NCI-H2029 (cell line): Measurements from ENCODE around the gene TTC31.
"Not testable (repeated sequence)": the region's sequence is repeated elsewhere in the genome, so short reads cannot be mapped to it uniquely, and the experiment has no call there.

ENCODE experiments used
- DNase-seq: peaks from one replicate; lab custom pipeline; 2025; lab: John Stamatoyannopoulos, UW

Gene TTC31

DNA sequence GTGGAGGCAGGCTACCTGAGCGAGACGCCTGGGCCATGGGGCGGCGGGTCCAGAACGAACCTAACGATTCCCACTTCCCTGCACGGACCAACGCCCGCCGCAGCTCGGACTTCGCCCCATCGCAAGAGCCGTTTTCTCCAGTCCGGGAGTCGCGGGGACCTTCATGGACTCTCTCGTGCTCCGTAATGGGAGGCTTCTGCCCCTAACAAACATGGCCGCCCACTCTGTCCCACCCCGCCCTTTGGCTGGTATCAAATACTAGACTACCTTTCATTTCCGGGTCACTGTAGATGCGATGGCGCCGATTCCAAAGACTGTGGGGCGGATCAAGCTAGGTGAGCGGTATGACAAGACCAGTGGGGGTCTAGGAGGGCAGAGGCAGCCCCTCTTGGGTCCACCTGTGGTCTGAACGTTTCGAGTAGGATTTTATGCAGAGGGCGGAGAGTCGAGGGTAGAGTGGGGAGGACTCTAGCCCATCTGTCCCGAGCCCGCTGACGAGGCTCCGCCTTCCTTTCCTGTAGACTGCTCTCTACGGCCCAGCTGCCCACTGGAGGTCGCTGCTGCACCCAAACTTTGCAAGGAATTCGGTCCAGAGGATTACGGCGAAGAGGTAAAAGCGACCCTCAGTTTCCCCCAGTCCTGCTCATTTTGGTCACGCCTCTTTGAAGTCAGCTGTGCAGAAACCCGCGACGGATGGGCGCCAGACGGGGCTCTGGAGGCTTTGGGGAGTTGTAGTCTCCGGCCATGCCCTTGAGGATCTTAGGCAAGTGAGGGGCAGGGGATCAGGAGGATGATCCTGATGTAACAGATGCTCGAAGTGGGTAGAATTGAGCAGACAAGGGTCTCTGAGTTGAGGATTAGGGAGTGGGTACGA, at the start of gene TTC31, which contains the start of gene CCDC142:
Gene TTC31 (plus strand): TSS at position 281 of the 874 bp plus-strand sequence. CDS start 15 bp downstream, at position 296.
Gene CCDC142 (minus strand): TSS at position 198 of the 874 bp plus-strand sequence. CDS start 161 bp downstream, at position 37.
- peak; percentile 85 for DNase-seq

DNA sequence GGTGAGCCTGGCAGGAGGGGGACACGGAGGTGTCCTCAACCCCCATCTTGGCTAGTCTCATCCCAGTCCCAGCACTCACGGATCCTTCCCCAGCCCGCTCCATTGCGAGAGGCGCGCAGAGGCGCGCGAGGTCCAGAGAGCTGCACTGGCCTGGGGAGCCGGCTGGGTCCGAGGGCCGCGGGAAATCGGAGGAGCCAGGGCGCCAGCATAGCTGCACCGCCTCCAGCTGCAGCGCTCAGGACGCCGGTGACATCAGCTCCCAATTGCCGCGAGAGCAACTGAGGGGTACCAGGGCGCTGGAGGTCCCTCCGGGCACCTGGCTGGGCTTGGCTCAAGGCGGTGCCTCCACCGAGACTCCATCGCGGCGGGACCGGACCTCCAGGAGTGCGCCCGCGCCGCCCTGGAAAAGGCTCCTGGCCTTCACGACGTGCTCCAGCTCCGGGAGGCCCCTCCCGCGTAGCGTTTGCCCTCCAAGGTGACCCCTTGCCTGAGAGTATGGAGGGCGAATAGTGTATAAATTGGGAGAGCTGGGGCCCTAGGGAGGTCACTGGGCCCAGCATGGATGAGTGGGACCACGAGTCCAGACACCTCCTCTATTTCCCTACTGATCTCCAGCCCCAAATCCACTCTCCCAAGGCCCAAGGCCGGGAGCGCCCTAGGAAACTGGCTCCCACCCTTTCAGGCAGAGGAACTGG, 46.6 kb upstream of the TTC31 start:
- no peak for DNase-seq

DNA sequence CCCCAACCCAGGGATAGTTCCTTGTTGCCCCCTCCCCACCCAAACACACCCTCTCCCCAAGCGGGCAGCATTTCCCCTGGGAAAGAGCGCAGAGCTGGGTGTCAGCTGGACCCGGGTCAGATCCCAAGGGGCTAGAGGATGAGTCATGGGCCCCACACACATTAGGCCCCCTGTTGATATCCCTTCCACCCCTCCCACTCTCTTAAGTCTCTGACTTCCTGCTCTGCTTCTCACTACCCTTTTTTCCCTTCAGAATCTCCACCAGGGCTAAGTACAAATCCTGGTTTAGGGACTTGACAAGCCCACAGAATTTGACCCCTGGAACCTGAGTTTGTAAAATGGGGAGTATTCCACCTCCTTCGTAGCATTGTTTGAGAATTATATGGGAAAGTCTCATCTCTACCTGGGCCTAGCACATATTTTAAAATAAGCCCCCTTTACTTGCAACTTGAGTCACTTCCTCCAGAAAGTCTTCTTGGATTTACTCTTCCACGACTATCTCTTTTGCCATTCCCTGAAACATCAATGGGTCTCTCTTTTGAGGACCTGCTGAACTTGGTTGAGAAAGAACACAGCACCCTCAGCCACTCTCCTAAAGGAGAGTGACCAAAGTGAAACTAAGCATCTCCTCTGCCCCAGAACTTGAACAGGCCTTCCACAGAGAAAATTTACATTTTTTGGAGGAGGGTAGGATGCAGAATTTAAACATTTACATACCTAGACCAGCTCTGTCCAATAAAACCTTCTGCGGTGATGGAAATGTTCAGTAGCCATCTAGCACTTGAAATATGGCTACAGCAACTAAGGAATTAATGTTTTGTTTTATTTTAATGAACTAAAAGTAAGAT, 45.8 kb upstream of the TTC31 start:
- DNase-seq, result no peak

DNA sequence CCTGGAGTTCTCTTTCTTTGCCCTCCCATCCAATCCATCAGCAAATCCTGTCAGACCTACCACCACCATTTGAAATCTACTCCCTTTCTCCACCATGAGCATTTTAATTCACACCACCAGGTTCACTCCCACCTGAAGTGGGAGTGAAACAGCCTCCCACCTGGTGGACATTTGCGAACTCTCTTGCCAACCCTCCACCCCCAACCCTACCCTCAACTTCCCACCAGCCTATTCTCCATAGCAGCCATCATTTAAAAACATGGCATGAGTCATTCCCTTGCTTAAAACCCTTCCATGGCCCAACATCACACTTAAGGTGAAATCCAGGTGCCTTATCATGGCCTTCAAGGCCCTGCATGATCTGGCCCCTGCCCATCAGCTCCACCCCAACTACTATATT, 44.6 kb upstream of the TTC31 start:
- DNase-seq, result no peak

DNA sequence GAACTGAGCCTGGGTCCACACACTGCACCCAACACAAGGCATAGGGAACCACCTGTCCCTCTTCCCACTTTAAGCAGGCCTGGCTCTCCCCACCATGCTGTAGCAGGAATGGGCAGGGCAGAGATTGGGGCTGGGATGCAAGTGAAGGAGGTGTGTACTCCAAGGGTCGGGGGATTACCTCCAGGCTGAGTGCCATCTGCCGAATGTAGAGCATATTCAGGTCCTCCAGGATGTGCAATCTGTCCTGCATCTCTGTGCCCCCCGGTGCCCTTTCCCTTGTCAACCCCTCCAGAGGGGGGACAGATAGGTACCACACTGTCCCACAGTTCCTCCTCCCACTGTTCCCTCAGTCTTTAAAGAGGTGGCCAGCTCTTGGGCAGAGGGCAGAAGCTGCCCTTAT, 43.5 kb upstream of the TTC31 start:
- DNase-seq, result no peak

DNA sequence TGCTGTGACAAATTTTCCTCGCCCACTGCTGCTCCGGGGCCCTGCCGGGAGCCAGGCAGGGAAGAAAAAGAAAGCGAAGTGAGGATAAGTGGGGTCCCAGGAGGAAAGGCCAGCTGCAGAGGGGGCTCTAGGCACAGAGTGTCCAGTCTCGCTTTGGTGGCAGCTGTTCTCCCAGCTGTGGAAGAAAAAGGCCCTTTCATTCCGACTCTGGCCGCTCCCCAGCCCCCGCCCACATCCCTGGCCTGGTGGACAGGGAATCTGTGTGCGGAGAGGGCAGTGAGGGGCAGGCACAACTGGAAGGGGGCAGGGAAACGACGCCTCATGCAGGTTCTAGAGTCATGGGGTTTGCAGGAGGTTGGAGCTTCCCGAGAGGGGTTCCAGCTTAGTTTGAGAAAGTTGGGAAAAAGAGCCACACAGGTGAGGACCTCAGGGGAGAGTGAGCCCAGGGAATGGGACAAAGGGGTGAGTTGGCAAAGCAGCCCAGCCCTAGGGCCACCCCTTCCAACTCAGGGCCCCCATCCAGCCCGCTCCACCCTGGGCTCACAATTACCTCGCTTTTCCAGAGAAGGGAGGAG, 43.0 kb upstream of the TTC31 start:
- no peak for DNase-seq

DNA sequence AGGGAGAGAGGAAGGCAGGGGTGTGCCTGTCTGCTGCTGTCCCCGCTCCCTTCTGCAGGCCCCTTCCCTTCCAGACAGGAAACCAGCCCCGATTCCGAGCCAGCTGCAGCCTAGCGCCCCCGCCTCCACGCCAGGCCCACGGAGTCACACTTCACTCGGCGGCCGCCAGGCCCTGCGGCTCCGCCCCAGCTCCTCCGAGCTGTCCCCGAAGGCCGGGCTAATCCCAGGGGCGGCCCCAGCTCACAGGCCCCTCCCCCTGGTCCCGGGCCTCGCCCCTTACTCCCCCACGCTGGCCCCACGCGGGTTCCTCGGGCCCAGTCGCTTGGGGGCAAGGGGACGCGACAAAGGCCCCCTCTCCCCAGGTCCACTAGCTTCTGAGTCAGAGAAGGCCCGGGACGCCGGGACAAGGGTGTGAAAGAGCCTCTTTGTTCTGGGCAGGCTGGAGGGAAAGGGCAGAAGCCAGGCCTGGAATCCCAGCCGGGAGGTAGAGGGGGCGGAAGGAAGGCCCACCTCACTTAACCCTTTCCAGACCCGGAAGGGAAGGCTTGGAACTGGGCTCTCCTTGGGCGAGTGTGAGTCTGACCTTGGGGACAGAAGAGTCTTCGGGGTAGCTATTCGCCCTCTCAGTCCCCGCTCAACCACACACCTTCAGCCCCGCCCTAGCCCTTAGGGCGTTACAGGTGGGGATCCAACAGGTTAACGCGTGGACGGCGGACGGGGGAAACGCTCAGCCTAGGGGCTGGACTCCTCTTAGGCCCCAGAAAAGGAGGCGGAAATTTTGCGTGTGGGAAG, 42.3 kb upstream of the TTC31 start:
- peak; percentile 73 for DNase-seq

DNA sequence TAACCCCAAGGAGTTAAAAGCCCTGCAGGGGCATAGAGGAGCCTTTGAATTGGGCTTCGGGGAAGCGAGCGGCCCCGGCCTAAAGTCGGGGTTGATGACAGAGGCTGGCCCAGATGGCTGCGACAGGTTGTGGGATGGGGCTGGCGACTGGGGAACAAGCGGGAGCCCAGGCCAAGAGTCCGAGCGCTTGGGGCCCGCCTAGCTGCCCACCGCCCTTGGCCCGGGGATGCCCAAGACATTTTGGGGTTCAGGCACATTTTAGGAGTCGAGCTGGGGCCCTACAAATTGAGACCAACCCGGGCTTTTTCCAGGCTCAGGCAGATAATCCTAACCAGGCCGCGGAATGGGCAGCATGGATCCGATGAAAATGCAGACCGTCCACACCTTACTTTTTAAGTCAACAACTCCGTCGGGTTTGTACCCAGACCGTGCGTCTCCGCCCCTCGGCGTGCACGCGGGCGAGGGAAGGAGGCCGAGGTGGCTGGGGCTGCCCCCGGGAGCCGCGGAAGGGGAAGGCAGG, 41.7 kb upstream of the TTC31 start:
- DNase-seq, result no peak

DNA sequence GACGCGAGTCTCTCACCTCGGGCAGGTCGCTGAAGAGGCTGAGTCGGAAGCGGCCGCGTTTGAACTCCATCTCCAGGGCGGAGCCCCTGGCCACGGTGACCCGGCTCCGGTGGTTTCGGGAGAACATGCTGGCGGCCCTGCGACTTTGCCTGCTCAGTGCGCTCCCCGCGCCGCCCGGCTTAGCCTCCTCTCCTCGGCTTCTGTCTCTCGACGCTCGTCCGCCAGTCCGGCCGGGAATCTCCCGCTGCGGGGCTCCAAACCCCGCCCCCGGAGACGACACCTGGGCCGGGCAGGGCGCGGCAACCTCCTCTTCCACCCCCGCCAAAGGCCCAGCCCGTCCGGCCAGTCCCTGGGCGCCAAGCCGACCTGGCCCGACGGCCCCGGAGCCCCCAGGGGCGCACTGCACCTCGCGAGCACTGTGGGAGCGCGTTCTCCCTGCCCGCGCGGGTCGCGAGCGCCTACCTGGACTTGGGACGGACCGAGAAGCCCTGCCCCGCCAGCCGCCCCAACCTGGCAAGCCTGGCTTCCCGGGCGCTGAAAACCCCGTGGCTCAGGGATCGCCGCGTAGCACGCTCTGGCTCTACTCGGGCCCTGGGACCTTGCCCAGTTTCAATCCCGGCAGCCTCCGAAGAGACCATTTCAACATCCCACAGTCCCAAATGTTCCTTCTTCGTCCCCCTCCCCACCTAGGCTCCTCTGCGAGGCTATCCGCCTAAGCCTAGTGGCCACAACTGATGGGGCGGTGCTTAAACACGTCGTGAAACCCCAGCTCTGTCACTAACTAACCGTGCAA, 41.0 kb upstream of the TTC31 start, which contains the start of gene RTKN:
Gene RTKN (minus strand): TSS at position 248 of the 793 bp plus-strand sequence. CDS start 121 bp downstream, at position 127.
- DNase-seq, result peak; percentile 56

DNA sequence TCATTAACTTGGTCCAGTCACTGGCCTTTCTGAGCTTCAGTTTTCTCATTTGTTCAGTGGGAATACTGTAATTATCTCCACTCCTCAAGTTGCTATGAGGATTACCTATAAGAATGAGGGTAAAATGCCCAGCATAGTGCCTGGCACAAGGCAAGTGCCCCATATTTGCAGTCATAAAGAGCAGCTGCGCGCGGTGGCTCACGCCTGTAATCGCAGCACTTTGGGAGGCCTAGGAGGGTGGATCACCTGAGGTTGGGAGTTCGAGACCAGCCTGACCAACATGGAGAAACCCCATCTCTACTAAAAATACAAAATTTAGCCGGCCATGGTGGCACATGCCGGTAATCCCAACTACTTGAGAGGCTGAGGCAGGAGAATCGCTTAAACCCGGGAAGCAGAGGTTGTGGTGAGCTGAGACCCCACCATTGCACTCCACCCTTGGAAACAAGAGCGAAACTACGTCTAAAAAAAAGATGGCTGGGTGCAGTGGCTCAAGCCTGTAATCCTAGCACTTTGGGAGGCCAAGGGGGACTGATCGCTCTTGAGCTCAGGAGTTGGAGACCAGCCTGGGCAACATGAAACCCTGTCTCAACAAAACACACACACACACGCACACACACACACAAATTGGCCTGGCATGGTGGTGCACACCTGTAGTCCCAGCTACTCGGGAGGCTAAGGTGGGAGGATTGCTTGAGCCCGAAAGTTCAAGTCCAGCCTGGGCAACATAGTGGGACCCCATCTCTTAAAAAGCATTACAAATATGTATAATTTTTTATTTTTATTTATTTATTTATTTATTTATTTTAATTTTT, 40.2 kb upstream of the TTC31 start:
- not testable (repeated sequence) for DNase-seq

DNA sequence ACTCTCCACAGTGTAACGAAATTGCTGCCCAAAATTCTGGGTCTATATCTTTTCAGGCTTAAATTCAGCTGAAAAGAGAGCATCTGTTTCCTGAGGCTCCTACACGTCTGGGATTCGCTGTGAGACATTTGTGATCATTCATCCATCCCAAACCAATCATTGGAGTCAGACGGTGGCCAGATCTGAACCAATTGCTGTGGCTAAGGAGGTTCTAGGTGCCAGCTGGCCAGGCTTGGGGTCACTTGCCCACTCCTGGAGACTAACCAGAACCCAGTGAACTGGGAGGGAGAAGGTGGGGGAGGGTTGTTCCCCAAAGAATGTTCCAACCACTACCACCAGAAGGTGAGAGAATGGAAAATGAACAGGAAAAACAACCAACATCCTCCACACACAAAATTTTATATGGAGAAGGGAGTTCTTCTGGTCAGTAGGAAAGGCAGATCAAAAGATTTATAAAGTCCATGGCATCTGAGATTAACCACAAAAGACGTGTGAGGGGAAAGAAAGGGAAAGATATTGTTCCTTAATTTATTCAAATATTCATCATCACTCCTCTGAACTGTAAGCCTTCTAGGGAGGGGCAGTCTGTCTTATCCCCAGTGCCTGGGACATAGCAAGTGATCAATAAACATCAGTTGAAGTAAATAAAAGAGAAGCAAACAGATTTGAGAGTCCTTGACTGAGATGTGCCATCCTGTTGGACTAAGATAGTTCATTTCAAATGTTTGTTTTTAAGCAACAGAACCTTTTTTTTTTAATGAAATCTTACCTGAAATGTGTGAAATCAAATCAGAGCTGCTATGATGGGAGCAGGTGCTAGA, 38.2 kb upstream of the TTC31 start:
- DNase-seq, result no peak

DNA sequence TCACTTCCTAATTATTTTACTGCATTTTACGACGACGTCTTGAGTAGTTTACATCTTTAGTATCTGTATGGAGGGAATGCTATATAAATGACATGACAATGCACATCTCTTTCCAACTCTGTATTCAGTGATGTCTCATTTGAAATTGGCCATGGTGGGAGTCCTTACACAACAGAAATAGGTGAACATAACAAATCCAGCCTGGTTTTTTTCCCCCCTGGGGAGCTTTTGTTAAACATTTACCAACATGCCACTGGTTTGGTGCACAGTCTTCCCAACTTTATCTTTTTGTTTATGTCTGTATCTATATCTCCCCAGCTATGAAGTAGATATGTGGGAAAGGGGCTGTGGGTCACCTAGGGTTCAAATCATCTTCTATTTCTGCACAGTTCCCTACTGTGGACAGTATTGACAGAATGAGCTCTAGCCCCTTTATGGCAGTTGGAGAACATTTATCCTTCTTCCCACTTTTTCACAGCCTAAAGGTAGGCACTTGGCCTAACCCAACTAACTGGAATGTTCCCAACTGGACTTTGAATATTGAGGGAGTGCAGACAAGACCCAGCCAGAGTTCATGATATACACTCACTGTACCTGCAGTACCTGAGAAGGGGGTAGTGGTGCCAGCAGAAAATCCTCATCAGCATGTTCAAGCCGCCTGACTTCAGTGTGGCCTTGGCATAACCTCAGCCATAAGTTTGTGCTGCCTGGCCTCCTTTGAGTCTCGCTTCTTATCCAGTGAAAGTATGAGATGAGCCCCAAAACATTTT, 35.5 kb upstream of the TTC31 start:
- no peak for DNase-seq

DNA sequence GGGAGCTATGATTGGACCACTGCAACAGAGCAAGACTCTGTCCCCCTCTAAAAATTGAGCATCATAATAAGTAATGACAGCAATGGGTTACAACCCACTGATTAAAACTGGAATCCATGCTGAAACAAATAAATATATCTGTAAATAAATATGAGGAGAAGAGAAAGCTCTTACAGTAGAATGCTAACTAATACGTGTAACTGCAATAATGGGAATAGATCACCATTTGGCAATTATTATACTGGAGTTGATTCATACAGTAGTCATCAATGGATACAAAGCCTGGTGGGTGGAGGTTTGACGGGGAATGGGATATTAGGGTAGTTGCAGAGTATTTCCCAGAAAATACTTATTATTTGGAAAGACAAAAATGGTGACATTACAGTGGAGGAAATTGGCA, 34.1 kb upstream of the TTC31 start:
- DNase-seq, result no peak

DNA sequence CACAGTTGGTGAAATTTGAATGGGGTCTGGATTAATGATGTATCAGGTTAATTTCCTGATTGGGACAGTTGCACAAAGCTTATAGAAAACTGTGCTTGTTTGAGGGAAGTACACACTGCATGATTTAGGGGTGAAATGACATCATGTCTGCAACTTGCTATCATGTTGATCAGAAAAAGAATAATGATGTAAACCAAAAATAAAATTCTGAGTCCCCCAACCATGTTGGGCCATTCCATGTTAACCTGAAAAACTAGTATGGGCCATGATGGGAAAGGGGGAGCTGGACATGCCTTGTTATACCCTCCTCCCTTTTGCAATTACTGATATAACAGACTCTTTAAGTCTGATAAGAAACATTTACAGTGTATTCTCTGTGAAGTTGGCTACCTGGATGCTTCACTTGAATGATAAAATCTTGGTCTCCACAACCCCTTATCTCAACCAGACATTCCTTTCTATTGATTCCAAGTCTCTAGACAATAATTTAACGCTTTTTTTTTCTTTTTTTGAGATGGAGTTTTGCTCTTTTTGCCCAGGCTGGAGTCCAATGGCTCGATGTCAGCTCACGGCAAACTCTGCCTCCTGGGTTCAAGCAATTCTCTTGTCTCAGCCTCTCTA, 32.2 kb upstream of the TTC31 start:
- no peak for DNase-seq

DNA sequence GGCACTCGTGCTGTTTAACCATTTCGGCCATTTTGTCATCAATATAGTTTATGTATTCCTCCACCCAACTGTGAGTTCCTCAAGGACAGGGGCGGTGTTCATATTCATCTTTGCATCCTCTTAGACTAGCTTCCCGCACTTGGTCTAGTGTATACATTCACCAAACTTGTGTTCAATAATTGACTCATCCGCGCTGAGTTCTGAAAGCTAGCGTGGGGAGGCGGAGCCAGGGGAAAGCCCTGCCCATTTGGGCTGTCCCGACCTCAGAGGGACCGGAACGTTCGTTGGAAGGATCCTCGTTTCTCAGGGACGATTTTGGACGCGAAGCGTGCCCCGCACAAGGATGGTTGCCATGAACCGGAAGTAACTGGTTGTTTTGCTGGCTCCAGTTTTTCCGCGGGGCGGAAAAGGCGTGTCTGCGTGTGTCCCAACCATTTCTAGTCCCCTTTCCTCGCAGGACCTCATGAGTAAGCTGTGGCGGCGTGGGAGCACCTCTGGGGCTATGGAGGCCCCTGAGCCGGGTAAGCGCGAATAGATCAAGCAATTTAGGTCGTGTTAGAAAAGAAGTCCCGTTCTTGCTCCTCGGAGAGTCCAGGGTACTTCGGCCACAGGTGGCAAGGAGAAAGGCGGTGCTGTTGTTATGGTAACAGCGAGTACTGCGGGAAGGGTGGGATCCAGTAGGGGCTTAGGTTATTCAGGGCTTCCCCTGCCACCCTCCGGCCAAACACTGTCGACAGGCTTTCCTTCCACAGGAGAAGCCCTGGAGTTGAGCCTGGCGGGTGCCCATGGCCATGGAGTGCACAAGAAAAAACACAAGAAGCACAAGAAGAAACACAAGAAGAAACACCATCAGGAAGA, 28.0 kb upstream of the TTC31 start, which contains the start of gene INO80B:
Gene INO80B (plus strand): TSS at position 434 of the 858 bp plus-strand sequence. CDS start 30 bp downstream, at position 464.
- DNase-seq, result peak; percentile 92

DNA sequence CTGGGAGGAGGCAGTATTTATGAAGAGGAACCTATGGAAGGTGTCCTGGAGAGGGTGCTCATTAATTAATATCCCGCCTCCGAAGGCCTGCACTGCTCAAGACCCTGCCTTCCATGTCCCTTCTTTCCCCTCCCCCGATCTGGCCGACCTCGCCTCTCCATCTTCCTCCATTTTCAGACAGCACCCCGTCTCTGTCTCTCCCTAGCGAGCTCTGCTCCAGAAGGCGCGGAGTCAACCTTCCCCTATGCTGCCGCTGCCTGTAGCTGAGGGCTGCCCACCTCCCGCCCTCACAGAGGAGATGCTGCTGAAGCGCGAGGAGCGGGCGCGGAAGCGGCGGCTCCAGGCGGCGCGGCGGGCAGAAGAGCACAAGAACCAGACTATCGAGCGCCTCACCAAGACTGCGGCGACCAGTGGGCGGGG, 25.7 kb upstream of the TTC31 start:
- no peak for DNase-seq
